ENCODE measurements around the gene HDAC11.

- TF ChIP-seq CTCF (IDR thresholded peaks at IDR 0.05; ENCODE audit: insufficient read depth, low read length) (no peak), GABPA (IDR thresholded peaks at IDR 0.05; ENCODE audit: low read depth) (no peak), POLR2AphosphoS5 (IDR thresholded peaks at IDR 0.05; ENCODE audit: low read depth) (no peak), REST (IDR thresholded peaks at IDR 0.05; ENCODE audit: insufficient replicate concordance, low read depth) (no peak), SPI1 (IDR thresholded peaks at IDR 0.05; ENCODE audit: borderline replicate concordance, low read depth) (no peak)
These were observed 3.2 kb downstream of the HDAC11 start for GRCh38 chr3:13483286-13483685.

Data from HL-60 (cell line).